ENCODE measurements around the gene OAS1.

GRCh38 chr12:112887550-112887949, 19.2 kb upstream of the OAS1 start:
- TF ChIP-seq, protein P1, sequence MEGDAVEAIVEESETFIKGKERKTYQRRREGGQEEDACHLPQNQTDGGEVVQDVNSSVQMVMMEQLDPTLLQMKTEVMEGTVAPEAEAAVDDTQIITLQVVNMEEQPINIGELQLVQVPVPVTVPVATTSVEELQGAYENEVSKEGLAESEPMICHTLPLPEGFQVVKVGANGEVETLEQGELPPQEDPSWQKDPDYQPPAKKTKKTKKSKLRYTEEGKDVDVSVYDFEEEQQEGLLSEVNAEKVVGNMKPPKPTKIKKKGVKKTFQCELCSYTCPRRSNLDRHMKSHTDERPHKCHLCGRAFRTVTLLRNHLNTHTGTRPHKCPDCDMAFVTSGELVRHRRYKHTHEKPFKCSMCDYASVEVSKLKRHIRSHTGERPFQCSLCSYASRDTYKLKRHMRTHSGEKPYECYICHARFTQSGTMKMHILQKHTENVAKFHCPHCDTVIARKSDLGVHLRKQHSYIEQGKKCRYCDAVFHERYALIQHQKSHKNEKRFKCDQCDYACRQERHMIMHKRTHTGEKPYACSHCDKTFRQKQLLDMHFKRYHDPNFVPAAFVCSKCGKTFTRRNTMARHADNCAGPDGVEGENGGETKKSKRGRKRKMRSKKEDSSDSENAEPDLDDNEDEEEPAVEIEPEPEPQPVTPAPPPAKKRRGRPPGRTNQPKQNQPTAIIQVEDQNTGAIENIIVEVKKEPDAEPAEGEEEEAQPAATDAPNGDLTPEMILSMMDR (IDR thresholded peaks at IDR 0.05): no peak
- TF ChIP-seq ZFX (IDR thresholded peaks at IDR 0.05; ENCODE audit: borderline replicate concordance): no peak

Data from 22Rv1 (cell line).